Measurements from ENCODE around the gene PTGFR.

The PTGFR gene

DNA sequence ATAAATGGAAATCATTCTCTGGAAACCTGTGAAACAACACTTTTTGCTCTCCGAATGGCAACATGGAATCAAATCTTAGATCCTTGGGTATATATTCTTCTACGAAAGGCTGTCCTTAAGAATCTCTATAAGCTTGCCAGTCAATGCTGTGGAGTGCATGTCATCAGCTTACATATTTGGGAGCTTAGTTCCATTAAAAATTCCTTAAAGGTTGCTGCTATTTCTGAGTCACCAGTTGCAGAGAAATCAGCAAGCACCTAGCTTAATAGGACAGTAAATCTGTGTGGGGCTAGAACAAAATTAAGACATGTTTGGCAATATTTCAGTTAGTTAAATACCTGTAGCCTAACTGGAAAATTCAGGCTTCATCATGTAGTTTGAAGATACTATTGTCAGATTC is 45.7 kb downstream of the PTGFR start:
- no peaks in the 10 kb centered on the region for H3K27me3 ChIP-seq (ENCODE audit: low read depth, low read length)
- H4K20me1 ChIP-seq (ENCODE audit: insufficient read depth, low read length), result no peaks in the 10 kb centered on the region
- H3K9ac ChIP-seq (ENCODE audit: low read length), result no peak overlapping the region
- no peak overlapping the region for H3K4me2 ChIP-seq (ENCODE audit: low read length)
- H3K9me3 ChIP-seq (ENCODE audit: insufficient read depth, low read length), result no peaks in the 10 kb centered on the region
- TF ChIP-seq EZH2phosphoT487 (IDR thresholded peaks at IDR 0.05; ENCODE audit: low read depth), result no peak
- no peaks in the 10 kb centered on the region for H3K79me2 ChIP-seq (ENCODE audit: low read length)
- H3K27ac ChIP-seq (ENCODE audit: low read length), result no peak overlapping the region
- H3K4me1 ChIP-seq (ENCODE audit: low read length), result no peaks in the 10 kb centered on the region
- H2AFZ ChIP-seq (ENCODE audit: low read depth, low read length), result no peak overlapping the region
- no peak overlapping the region for H3K4me3 ChIP-seq (ENCODE audit: low read length)
- no peaks in the 10 kb centered on the region for H3K36me3 ChIP-seq (replicated peaks; ENCODE audit: low read depth, low read length)

DNA sequence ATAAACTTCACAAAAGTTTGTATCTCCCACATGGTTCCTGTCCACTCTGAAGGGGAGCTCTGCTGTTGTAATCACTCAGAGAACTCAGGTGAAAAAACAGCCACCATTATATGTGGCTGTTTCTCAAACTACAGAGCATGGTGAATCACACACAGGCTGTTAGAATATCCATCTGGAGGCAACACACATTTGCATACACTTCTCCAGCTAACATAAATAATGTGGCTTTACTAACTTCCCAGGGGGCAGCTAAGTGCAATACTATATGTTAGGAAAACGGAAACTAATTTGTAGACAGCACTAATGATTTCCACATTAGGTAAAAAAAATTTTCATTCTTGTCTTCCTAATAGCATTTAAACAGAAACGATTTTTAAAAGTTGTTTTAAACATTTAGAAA is 49.3 kb downstream of the PTGFR start:
- Histone ChIP-seq H3K4me1 (ENCODE audit: low read length) (no peaks in the 10 kb centered on the region), H3K4me2 (ENCODE audit: low read length) (no peak overlapping the region), H4K20me1 (ENCODE audit: insufficient read depth, low read length) (no peaks in the 10 kb centered on the region), H3K79me2 (ENCODE audit: low read length) (no peaks in the 10 kb centered on the region), H3K9ac (ENCODE audit: low read length) (no peak overlapping the region), H3K4me3 (ENCODE audit: low read length) (no peak overlapping the region), H2AFZ (ENCODE audit: low read depth, low read length) (no peak overlapping the region), H3K27ac (ENCODE audit: low read length) (no peak overlapping the region), H3K36me3 (replicated peaks; ENCODE audit: low read depth, low read length) (no peaks in the 10 kb centered on the region), H3K27me3 (ENCODE audit: low read depth, low read length) (no peaks in the 10 kb centered on the region), H3K9me3 (ENCODE audit: insufficient read depth, low read length) (no peaks in the 10 kb centered on the region)
- TF ChIP-seq EZH2phosphoT487 (IDR thresholded peaks at IDR 0.05; ENCODE audit: low read depth), result no peak
- TF ChIP-seq, protein P1, sequence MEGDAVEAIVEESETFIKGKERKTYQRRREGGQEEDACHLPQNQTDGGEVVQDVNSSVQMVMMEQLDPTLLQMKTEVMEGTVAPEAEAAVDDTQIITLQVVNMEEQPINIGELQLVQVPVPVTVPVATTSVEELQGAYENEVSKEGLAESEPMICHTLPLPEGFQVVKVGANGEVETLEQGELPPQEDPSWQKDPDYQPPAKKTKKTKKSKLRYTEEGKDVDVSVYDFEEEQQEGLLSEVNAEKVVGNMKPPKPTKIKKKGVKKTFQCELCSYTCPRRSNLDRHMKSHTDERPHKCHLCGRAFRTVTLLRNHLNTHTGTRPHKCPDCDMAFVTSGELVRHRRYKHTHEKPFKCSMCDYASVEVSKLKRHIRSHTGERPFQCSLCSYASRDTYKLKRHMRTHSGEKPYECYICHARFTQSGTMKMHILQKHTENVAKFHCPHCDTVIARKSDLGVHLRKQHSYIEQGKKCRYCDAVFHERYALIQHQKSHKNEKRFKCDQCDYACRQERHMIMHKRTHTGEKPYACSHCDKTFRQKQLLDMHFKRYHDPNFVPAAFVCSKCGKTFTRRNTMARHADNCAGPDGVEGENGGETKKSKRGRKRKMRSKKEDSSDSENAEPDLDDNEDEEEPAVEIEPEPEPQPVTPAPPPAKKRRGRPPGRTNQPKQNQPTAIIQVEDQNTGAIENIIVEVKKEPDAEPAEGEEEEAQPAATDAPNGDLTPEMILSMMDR (IDR thresholded peaks at IDR 0.05; ENCODE audit: low read depth, low read length), result no peak

DNA sequence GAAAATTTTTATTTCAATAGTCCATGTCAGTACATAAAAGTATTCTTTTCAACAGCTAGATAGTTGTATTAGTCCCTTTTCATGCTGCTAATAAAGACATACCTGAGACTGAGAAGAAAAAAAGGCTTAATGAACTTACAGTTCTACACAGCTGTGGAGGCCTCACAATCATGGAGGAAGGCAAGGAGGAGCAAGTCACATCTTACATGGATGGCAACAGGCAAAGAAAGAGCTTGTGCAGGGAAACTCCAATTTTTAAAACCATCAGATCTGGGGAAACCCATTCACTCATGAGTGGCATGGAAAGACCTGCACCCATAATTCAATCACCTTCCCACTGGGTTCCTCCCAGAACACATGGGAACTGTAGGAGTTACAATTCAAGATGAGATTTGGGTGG is 50.7 kb downstream of the PTGFR start:
- Histone ChIP-seq H3K79me2 (ENCODE audit: low read length) (no peaks in the 10 kb centered on the region), H3K4me1 (ENCODE audit: low read length) (no peaks in the 10 kb centered on the region), H3K9me3 (ENCODE audit: insufficient read depth, low read length) (no peaks in the 10 kb centered on the region), H3K4me2 (ENCODE audit: low read length) (no peak overlapping the region), H3K9ac (ENCODE audit: low read length) (no peak overlapping the region), H3K27ac (ENCODE audit: low read length) (no peak overlapping the region), H2AFZ (ENCODE audit: low read depth, low read length) (no peak overlapping the region), H3K36me3 (replicated peaks; ENCODE audit: low read depth, low read length) (no peaks in the 10 kb centered on the region), H3K4me3 (ENCODE audit: low read length) (no peak overlapping the region), H4K20me1 (ENCODE audit: insufficient read depth, low read length) (no peaks in the 10 kb centered on the region), H3K27me3 (ENCODE audit: low read depth, low read length) (no peaks in the 10 kb centered on the region)
- no peak for TF ChIP-seq EZH2phosphoT487 (IDR thresholded peaks at IDR 0.05; ENCODE audit: low read depth)
- TF ChIP-seq, protein P1 (IDR thresholded peaks at IDR 0.05; ENCODE audit: low read depth, low read length), result no peak

DNA sequence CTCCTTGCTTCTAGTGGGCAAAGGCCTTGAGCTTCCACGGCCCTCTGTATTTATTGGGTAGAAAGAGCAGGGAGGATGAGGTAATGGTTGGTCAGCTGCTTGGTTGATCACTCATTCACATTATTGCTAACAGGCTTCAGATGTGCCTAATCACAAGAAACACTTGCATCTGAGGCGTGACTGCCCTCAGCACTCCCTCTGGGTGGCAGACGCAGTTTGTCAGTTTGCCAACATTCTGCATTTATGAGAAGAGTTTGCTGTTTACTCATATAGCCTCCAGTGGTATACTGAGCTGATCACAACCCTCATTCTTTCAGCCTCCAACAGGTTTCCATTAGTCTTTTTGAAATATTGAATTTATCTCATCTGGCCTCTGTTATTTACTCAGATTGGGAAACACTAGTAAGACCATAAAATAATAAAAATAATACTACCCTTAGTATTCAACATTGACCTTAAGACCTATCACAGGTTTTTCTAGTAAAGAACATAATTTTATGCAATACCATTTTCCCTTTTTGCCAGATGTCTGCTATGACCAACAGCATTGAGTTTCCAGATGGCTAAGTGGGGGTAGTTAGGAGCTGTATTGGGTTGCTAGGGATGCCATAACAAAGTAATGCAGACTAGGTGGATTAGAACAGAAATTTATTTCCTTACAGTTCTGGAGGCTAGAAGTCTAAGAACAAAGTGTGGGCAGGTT is 53.3 kb downstream of the PTGFR start:
- H3K36me3 ChIP-seq (replicated peaks; ENCODE audit: low read depth, low read length), result no peaks in the 10 kb centered on the region
- no peak overlapping the region for H3K4me3 ChIP-seq (ENCODE audit: low read length)
- no peak overlapping the region for H3K9ac ChIP-seq (ENCODE audit: low read length)
- H3K27ac ChIP-seq (ENCODE audit: low read length), result no peak overlapping the region
- H3K4me1 ChIP-seq (ENCODE audit: low read length), result no peaks in the 10 kb centered on the region
- TF ChIP-seq, protein P1 (IDR thresholded peaks at IDR 0.05; ENCODE audit: low read depth, low read length), result no peak
- no peak for TF ChIP-seq EZH2phosphoT487 (IDR thresholded peaks at IDR 0.05; ENCODE audit: low read depth)
- no peak overlapping the region for H2AFZ ChIP-seq (ENCODE audit: low read depth, low read length)
- H3K9me3 ChIP-seq (ENCODE audit: insufficient read depth, low read length), result no peaks in the 10 kb centered on the region
- H3K27me3 ChIP-seq (ENCODE audit: low read depth, low read length), result no peaks in the 10 kb centered on the region
- H4K20me1 ChIP-seq (ENCODE audit: insufficient read depth, low read length), result no peaks in the 10 kb centered on the region
- H3K4me2 ChIP-seq (ENCODE audit: low read length), result no peak overlapping the region
- H3K79me2 ChIP-seq (ENCODE audit: low read length), result no peaks in the 10 kb centered on the region
